ENCODE data around the gene SPDYE6.
"Not testable (repeated sequence)": the region's sequence is repeated elsewhere in the genome, so short reads cannot be mapped to it uniquely, and the experiment has no call there.

The SPDYE6 gene, protein sequence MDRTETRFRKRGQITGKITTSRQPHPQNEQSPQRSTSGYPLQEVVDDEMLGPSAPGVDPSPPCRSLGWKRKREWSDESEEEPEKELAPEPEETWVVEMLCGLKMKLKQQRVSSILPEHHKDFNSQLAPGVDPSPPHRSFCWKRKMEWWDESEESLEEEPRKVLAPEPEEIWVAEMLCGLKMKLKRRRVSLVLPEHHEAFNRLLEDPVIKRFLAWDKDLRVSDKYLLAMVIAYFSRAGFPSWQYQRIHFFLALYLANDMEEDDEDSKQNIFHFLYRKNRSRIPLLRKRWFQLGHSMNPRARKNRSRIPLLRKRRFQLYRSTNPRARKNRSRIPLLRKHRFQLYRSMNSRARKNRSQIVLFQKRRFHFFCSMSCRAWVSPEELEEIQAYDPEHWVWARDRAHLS

DNA sequence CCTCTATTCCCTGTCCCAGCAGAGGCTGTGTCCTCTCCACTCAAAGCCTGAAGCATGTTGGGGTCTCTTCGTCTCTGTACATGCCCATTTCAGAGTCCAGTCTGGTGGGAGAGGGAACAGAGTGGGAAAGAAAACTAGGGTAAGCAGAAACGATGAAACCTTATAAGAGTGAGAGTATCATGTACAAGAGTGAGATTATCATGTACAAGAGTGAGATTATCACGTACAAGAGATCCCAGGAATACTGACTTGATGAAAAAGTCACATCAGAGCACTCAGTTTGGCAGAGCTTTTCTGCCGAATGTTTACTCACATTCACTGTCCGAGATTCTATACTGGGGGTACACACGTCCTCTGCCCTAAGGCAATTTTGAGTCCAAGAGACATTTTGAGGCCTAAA is at the start of gene SPDYE6:
TSS of gene SPDYE6 (minus strand) at position 101 of the 400 bp plus-strand sequence. CDS start 421 bp downstream, outside the sequence.
- not testable (repeated sequence) for DNase-seq (ENCODE audit: low spot score)

DNA sequence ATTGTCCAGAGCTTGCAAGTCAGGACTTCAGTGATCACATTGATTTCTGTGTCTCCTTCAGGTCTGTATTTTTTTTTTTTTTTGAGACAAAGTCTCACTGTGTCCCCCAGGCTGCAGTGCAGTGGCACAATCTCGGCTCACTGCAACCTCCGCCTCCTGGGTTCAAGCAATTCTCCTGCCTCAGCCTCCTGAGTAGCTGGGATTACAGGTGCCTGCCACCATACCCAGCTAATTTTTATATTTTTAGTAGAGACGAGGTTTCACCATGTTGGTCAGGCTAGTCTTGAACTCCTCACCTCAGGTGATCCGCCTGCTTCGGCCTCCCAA is 48.6 kb upstream of the SPDYE6 start:
- not testable (repeated sequence) for DNase-seq (ENCODE audit: low spot score)

DNA sequence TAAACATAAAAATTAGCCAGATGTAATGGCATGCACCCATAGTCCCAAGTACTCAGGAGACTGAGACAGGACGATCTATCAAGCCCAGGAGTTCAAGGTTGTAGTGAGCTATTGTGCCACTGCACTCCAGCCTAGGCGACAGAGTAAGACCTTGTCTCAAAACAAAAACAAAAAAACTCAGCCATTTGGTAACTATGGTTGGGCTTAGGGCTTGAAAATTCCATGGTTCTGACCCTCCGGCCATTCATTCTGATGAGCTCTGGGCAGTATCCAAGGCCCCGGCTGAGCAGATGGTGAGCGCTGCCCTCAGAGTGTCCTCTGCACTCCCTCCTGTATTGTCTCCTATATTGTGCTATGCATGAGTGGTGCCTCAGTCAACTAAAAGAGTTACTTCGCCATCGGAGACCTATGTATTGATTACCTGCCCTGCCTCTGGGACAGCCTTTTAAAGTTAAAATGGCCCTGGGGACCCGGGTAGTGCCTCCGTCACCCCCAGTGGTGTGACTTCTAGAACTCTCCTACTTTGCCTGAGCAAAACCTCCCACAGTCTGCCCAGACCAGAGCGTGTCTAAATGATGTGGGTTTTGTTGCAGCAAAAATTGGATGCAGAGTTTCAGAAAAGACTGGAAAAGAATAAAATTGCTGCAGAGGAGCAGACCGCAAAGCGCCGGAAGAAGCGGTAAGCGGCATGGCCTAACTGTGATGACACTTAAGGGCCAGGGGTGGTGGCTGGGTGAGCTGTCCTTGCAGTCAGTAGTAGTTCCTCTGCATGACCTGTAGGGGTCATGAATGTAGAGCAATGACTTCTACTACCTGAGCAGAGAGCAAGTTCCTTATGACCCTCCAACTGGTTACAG is 48.0 kb upstream of the SPDYE6 start:
- peak; percentile 89 for DNase-seq (ENCODE audit: low spot score)

DNA sequence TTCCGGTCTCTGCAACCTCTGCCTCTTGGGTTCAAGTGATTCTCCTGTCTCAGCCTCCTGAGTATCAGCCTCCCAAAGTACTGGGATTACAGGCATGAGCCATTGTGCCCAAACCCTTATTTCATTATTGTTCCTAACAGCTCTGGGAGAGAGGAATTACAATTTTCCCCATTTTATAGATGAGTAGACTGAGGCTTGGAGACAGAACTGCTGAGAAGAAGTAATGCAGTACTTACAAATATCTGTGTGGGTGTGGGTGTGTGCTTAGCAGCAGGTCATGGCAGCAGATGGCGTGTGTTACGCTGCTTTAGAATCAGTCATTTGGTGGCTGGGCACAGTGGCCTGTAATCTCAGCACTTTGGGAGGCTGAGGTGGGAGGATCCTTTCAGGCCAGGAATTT is 47.3 kb upstream of the SPDYE6 start:
- DNase-seq (ENCODE audit: low spot score) = no peak

DNA sequence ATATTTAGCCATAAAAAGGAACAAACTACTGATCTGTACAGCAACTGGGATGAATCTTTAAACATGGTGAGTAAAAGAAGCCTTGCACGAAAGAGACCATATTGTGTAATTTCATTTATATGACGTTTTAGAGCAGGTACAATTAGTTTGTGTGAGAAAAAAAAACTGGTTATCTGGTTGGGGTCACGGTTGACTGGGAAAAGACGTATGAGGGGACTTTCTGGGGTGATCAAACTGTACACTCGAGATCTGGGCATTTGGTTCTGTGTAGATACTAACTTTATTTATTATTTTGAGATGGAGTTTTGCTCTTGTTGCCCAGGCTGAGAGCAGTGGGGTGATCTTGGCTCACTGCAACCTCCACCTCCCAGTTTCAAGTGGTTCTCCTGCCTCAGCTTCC is 44.1 kb upstream of the SPDYE6 start:
- no peak for DNase-seq (ENCODE audit: low spot score)

DNA sequence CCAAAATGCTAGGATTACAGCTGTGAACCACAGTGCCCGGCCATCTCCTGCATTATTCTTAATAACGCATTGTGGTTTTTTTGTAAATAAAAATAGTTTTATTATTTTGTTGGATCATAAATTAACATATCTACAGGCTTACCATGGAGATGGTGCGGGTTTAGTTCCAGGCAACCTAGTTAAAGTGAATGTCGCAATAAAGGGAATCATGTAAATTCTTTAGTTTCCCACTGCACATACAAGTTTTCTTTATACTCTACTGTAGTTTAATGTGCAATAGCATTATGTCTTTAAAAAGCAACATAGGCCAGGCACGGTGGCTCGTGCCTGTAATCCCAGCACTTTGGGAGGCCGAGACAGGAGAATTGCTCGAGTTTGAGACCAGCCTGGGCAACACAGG is 42.3 kb upstream of the SPDYE6 start:
- DNase-seq (ENCODE audit: low spot score) = no peak

DNA sequence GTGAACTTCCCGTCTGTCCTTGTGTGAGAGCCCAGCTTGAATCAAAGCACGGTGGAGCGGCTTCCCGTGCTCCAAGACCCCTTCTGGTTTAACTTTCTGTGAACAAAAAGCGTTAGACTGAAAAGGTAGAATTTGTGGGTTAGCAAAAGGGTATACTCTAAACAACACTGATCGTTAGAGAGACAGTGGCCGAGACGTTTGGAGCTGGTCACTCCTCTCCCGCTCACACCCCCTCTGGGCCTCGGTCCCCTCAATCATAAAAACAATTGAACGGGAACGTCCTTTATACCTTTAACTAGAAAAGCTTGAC is 40.4 kb upstream of the SPDYE6 start:
- DNase-seq (ENCODE audit: low spot score) = no peak

DNA sequence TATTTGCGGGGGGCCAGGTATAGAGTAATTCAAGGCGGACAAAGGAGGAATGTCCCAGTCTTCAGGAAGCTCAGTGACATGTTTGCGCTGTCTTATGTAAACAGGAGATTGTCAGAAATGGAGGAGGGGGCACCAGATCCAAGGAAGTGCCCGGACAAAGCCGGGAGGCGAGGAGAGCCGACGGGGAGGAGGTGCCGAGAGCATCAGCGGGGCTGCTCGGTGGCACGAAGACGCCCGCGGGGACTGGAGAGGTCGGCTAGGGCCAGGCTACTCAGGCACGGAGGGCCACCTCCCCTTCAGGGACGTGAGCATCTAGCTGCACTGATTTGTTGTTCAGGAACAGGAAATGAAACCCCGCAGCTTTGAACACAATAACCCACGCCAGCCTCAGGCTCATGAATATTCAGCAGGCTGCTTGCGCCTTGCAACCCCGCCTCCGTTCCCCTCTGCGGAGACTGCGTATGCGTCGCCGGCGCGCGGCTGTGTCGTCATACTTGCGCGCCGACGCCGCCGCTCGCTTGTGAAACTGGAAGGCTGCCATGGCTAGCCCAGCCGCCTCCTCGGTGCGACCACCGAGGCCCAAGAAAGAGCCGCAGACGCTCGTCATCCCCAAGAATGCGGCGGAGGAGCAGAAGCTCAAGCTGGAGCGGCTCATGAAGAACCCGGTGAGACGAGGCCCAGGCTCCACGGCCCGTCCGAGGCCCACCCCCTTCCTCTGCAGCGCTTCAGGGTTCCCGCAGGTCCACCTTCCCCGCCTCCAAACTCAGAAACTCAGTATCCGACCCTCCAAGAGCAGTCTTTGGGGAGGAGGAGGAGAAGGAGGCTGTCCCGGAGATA is 39.8 kb upstream of the SPDYE6 start, which contains the start of gene PRKRIP1:
TSS of gene PRKRIP1 (plus strand) at position 491 of the 837 bp plus-strand sequence. CDS start at position 540, 49 bp downstream.
- DNase-seq (ENCODE audit: low spot score) = peak; percentile 99

DNA sequence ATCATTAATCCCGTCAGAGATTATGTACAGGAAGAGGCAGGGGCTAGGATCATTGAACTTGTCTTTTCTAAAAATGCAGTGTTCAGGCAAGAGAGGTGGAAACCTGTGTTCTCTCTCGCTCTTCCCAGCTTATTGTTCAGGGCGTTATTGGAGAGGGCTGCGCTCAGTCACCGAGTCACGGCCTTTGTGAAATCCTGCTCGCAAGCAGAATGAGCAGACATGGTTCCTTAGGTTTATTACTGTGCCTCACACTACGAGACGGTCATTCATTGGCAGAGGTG is 39.3 kb upstream of the SPDYE6 start:
- peak; percentile 50 for DNase-seq (ENCODE audit: low spot score)

DNA sequence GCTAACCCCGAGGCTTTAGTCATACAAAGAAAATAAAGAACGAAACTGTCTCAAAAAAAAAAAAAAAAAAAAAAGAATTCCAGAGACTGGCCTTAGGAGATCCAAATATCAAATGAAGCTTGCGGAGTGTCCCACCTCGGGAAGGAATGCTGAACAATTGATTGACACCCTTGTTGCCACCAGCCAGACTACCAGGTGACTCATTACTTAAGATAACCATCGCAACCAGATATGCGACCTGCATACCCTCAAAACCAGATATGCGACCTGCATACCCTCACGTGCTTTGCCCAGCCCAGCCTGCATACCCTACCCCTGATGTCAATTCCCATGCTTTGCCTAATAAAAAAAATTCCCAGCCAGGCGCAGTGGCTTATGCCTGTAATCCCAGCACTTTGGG is 37.2 kb upstream of the SPDYE6 start:
- peak; percentile 88 for DNase-seq (ENCODE audit: low spot score)

DNA sequence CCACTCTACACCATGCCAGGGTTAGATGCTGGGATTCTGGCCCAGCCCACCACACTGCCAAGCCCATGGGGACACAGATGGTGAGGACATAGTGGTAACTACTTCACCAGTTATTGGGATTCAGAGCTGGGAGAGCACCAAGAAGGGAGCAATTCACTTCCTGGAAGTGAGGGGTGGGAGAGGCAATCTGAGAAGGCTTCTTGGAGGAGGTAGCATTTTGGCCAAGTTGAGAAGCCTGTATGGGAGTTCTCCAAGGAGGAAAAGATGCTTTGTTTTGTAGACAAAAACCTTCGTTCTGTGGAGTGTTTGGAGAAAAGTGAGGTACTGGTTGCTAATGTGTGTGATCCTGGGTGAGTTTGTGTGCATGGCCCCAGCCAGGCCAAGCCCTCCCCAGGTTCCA is 36.1 kb upstream of the SPDYE6 start:
- DNase-seq (ENCODE audit: low spot score) = no peak

DNA sequence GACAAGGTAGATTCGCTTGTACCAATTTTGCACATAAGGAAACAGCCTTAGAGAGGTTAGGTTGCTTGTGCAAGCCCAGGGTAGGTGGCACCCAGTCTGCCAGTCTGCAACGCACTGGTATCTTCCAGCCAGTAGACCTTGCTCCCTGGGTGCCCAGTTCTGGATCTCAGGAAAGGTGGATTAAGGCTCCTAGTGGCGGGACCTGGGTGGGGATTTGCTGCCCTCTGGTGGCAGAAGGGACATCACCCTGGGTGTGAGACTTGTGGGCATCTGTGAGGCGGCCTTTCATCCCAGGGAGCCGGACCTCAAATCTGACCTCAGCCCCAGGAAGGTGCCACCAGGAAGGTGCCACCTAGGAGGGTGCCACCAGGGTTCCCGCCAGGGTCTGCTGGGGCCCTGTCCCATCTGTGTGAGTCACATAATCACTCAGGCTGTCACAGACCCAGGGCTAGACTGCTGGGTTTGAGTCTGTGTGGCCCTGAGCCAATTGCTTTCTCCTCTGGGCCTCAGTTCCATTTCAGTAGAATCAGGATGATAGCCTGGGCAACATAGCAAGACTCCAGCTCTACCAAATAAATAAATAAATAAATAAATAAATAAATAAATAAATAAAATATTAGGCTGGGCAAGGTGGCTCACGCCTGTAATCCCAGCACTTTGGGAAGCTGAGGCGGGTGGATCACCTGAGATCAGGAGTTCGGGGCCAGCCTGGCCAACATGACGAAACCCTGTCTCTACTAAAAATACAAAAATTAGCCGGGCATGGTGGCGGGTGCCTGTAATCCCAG is 34.6 kb upstream of the SPDYE6 start:
- DNase-seq (ENCODE audit: low spot score) = peak; percentile 86

DNA sequence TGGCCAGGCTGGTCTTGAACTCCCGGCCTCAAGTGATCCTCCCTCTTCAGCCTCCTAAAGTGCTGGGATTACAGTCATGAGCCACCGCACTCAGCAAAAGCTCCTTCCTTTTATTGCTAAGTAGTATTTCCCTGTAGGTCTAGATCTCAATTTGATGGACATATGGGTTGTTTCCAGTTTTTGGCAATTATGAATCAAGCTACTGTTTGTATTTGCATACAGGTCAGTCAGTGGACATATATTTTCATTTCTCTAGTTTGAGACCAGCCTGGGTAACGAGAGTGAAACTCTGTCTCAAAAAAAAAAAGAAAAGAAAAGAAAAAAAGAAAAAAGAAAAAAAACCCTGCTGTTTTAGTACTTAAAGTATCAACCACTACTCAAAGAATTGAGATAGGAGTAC is 33.6 kb upstream of the SPDYE6 start:
- no peak for DNase-seq (ENCODE audit: low spot score)

DNA sequence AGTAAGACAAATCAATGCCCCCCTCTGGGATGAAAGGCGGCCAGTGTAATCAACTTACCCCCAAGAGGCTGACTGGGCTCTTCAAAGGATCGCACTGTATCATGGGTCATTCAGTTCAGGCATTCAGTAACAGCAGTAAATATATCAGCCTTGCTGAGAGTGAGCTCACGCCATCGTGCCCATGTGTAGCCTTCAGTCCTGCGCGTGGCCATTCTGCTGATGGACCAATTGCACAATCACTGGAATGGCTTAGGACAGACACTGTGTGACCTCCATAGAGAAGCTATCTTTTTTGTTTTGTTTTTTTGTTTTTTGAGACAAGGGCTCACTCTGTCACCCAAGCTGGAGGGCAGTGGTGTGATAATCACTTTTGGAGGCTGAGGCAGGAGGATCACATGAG is 30.8 kb upstream of the SPDYE6 start:
- no peak for DNase-seq (ENCODE audit: low spot score)

DNA sequence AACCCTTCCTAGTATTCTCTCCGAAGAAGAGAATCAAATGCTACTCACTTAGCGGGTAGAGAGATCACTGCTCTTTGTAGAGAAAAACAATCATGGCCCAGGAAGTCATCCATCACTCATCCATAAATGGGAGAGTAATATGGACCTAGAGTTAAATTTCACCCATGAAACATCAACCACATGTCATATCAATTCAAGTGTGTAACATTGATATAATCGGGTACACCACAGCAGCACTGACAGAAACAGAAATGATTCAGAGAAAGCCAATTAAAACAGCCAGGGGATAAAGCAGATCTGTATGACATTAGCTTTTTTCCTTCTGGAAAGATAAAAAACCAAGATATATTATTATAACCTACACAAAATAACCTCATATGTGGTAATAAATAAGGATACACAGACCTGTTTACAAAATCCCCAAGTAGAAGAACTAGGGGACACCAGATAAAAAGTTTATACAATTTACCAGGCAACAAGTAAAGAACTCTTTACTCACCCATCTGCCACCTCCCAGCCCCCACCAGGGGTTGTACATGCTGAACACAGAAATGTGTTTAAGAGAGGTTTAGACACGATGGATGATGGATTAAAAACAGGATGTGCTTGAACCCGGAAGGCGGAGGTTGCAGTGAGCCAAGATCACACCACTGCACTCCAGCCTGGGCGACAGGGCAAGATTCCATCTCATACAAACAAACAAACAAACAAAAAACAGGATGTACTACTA is 25.6 kb upstream of the SPDYE6 start:
- DNase-seq (ENCODE audit: low spot score) = not testable (repeated sequence)

DNA sequence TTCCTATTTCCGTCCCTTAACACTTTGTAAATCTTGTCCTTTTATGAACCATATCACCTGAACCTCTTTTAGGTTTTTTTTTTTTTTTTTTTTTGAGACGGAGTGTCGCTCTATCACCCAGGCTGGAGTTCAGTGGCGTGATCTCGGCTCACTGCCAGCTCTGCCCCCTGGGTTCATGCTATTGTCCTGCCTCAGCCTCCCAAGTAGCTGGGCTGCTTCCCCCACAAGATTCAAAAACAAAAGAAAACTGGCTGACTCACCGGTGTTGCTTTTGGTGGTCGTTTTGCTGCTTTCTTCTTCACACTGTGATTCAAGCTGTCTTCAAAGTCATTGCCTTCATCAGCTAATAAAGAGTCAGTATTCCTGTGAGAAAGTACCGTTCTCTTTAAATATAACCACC is 24.6 kb upstream of the SPDYE6 start:
- DNase-seq (ENCODE audit: low spot score) = not testable (repeated sequence)

DNA sequence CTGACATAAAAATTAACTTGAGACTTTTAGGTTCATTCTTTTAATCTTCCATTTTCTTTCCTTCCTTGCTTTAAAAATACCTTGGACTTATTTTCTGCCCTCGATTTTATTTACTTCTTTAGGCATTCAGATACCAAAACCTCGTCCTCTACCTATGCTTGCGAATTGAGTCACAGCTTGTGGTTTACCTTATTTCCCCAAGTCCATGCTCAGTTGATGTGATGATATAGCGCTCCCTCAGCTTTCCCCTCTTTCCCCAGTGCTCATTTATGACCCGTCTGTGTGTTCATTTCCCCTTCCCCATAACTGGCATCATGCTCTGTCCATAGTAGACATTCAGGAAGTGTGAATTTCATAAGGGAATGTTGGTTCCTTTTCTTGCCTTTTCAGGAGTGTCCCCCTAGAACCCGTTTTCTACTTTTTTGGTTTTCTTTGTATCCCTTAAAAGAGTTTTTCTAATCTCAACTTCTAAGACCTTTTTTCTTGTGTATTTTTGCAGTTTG is 20.8 kb upstream of the SPDYE6 start:
- no peak for DNase-seq (ENCODE audit: low spot score)

DNA sequence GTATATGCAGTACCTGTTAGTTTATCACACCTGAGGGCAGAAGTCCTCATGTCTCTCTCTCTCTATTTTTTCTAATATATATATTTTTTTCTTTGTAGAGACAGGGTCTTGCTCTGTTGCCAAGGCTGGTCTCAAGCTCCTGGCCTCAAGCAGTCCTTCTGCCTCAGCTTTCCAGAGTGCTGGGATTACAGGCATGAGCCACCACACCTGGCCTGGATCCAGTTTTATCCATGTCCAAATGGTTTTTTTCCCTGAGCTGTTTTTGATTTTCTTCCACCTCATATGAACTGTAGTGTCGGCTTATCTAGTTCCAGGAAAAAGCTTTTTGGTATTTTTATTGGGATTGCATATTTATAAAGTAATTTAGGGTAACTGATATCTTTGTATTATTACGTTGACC is 16.6 kb upstream of the SPDYE6 start:
- DNase-seq (ENCODE audit: low spot score) = not testable (repeated sequence)

DNA sequence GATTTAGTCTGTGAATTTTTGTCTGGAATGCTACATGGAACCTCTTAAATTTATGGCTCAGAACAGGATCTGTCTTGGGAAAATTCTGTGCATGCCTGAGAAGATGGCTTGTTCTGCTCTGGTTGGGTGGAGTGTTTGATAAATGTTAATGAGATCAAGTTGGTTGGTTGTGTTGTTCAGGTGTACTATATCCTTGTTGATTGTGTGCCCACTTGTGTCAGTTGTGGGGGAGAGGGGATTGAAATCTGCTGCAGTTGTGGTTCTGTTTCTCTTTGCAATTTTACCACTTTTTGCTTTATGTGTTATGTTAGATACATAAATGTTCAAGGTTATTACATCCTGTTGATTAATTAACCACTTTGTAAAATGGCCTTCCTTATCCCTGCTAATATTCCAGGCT is 13.8 kb upstream of the SPDYE6 start:
- DNase-seq (ENCODE audit: low spot score) = not testable (repeated sequence)

DNA sequence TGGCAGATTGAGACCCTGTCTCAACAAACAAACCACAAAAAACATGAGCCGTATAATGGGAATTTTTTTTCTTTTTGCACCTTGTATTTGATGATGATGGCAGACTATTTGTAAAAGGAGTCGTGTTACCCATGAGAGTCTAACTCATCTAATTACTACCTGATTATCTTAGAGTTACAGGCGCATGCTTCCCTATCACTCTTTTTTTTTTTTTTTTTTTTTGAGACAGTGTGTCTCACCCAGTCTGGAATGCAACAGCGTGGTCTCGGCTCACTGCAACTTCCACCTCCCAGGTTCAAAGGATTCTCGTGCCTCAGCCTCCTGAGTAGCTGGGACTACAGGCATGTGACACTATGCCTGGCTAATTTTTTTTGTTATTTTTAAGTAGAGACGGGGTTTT is 9.1 kb upstream of the SPDYE6 start:
- DNase-seq (ENCODE audit: low spot score) = not testable (repeated sequence)

DNA sequence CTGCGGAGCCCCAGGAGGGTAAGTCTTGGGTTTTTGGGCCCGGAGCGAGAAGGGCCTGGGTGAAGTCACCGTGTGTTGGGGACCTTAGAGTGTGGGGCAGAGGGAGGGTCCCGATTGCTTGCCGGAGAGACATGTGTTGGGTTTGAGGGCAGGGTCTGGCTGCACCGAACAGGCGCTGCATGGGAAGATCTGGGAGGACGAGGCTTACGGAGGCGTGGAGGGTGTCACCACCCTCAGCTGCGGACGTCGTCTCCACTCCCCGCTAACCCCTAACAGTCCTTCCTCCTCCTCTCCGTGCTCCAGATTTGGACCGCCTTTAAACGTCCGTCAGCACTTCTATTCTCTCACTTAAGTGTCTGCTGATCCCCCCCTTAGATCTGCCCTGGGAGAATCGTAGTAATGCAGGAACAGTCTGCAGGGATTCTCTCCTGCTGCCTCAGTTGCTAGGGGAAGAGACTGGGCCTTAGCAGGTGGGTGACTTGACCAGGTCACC is 8.2 kb upstream of the SPDYE6 start:
- not testable (repeated sequence) for DNase-seq (ENCODE audit: low spot score)
